Activated CD4-positive, alpha-beta T cell treated with anti-CD3 and anti-CD28 coated beads, Interleukin-10, Interleukin-2, amounts not matched to agents 100 ng/mL and 50 ng/mL, durations not matched to agents 16 hours and 8 hours (primary cell): ENCODE data around the gene DUSP15.

ENCODE experiments used
- DNase-seq: peaks from one replicate; pipeline ENCODE4 v3.0.0-alpha.2; 2020

The DUSP15 gene

GRCh38 chr20:31859266-31859997 lies 10.9 kb downstream of the DUSP15 start:
- no peak for DNase-seq

- no peak for DNase-seq
Measured at GRCh38 chr20:31858760-31859083, 11.6 kb downstream of the DUSP15 start.

- no peak for DNase-seq
Measured at GRCh38 chr20:31857861-31858759, 12.2 kb downstream of the DUSP15 start.

- DNase-seq: no peak
Measured at GRCh38 chr20:31856516-31856915, 13.8 kb downstream of the DUSP15 start.

- no peak for DNase-seq
Measured at GRCh38 chr20:31853481-31853880, 16.8 kb downstream of the DUSP15 start.

- no peak for DNase-seq
Measured at GRCh38 chr20:31851240-31851955, 18.9 kb downstream of the DUSP15 start.

GRCh38 chr20:31849306-31849930 lies 20.9 kb downstream of the DUSP15 start:
- DNase-seq: no peak

GRCh38 chr20:31848088-31848999 lies 22.0 kb downstream of the DUSP15 start:
- DNase-seq: no peak

- DNase-seq: no peak
Measured at GRCh38 chr20:31846793-31847138, 23.6 kb downstream of the DUSP15 start.

- DNase-seq: no peak
Measured at GRCh38 chr20:31845300-31845863, 24.9 kb downstream of the DUSP15 start, which contains the start of gene FOXS1. Gene FOXS1, minus strand, starts transcription at chr20:31845604. Its CDS starts 62 bp downstream, at chr20:31845542.

GRCh38 chr20:31844737-31845299 lies 25.5 kb downstream of the DUSP15 start:
- DNase-seq: no peak

- DNase-seq: no peak
Measured at GRCh38 chr20:31843881-31844280, 26.4 kb downstream of the DUSP15 start.

- no peak for DNase-seq
Measured at GRCh38 chr20:31843288-31843687, 27.0 kb downstream of the DUSP15 start.

GRCh38 chr20:31842471-31843157 lies 27.7 kb downstream of the DUSP15 start:
- no peak for DNase-seq

- no peak for DNase-seq
Measured at GRCh38 chr20:31841928-31842327, 28.4 kb downstream of the DUSP15 start.

GRCh38 chr20:31840906-31841816 lies 29.2 kb downstream of the DUSP15 start:
- no peak for DNase-seq

GRCh38 chr20:31839782-31840487 lies 30.4 kb downstream of the DUSP15 start:
- DNase-seq: no peak

GRCh38 chr20:31838646-31839292 lies 31.6 kb downstream of the DUSP15 start:
- no peak for DNase-seq
